GM20431 (cell line): ENCODE data around the gene MRPS34.
"Not testable (repeated sequence)": the region's sequence is repeated elsewhere in the genome, so short reads cannot be mapped to it uniquely, and the experiment has no call there.

Experiments
- in situ Hi-C: fragments of 300-500 bp; cut with MseI, MboI; formaldehyde crosslinking; loops from one replicate; pipeline ENCODE4 v1.15.0; 2020; ENCODE audit warnings: low sequenced_read_pairs; ENCODE audit not compliant: unreplicated experiment

Gene MRPS34

DNA sequence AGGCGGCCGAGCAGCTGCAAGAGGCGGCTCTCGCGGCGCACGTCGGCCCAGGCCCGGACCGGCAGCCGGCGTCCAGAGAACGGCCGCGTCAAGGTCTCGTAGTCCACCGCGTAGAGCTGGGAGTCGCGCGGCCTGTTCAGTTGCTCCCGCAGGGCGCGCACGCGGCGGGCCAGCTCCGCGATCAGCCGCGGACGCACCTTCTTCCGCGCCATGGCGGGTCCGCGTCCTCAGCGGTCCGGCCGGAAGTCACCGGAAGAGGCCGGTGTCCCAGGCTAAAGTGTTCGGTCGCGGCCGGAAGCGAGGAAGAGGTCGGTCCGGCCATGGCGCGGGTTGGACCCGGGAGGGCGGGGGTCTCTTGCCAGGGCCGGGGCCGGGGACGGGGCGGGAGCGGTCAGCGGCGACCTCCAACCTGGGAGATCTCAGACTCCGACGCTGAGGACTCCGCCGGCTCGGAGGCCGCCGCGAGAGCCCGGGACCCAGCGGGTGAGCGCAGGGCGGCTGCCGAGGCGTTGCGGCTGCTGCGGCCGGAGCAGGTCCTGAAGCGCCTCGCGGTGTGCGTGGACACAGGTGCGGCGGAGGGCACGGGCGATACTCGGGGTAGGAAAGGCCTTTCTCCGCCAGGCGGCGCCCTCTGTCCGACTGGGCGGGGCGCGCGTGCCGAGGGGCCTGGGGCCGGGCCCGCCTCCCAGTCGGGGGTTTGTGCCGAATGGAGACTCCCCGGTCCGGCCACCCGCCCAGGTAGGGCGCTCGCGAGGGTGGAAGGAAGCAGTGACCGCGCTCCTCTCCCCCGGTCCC is at the start of gene MRPS34:
Gene MRPS34, minus strand, starts transcription at position 227 of the 795 bp plus-strand sequence. Its CDS starts 15 bp downstream, at position 212.
- in situ Hi-C loops: no loop called here

DNA sequence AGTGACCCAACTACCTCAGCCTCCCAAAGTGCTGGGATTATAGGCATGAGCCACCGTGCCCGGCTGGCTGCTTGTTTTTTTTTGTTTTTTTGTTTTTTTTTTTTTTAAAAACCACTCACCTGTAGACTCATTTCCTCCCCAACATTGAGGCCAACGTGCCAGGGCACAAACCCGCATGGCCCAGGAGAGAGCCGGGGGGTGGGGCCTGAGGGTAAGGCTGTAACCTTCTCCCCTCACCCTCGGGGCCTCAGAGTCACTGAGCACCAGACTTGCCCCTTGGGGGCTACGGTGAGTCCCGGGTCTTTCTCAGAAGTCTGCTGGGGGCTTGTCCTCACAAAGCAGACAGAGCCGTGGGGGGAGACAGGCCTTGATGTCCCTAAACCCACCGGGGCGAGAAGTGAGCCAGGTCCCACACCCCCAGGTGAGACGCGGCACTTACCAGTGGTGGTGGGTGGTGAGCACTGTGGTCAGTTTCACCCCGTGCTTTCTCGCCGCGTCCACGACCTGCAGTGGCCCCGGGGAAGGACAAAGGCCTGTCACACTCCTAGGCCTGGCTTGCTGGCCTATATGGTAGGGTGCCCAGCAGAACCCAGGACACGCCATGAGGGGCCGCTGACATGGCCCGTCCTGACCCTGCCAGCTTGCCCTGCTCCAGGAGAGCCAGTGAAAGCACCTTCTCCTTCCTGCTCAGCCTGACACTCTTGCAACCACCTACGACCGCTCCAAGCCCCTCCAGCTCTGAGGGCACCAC is 49.1 kb upstream of the MRPS34 start:
- in situ Hi-C loops: no loop called here

DNA sequence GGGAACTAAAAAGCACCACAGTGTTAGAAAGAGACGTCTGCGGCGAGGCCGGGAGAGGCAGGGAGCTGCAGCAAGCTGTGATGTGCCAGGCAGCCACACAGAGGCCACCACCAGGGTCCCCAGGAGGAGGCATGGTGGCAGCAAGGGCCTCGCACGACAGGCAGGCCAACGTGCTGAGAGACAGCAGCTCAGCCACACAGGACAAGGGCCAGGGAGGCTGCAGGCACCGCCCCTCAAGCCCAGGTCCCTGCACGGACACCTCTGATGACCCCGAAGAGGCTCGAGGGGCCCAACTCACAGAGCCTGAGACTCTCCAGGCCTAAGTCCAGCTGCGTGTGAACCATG is 48.0 kb upstream of the MRPS34 start:
- in situ Hi-C loops: no loop called here

DNA sequence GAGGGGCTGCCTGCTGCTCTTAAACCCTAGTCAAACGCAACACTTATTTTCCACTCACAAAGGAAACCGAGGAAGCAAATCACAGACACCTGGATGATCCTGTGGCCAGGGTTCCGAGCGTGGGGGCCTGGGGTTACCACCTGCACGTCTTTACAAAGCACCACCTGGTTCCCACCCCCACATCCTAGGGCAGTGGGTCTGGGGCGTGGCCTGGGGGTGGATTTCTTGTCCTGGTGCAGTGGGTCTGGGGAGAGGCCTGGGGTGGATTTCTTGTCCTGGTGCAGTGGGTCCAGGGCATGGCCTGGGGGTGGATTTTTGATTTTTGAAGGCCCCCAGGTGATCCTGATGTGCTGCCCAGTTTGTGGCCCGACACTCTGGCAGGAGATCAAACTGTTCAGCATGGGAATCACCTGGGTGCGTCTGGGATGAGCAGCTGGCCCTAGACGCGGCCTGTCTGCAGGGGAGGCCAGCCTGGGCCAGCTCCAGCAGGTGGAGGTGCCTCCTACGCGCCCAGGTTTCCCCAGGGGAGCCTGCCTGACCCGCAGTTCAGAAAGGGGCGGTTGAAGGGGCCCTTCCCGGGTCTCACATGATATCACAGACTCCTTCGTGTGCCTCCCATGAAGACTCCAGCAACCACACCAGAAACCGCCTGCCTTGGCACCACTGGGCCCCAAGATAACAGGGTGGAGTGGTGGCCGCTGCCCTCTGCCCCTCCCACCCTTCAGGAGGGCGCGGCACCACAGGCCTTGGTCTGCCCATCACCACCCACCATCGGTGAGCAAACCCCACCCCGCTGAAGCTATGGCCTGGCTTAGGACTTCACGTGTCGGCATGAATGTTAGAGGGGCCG is 47.4 kb upstream of the MRPS34 start:
- in situ Hi-C loops: no loop called here

DNA sequence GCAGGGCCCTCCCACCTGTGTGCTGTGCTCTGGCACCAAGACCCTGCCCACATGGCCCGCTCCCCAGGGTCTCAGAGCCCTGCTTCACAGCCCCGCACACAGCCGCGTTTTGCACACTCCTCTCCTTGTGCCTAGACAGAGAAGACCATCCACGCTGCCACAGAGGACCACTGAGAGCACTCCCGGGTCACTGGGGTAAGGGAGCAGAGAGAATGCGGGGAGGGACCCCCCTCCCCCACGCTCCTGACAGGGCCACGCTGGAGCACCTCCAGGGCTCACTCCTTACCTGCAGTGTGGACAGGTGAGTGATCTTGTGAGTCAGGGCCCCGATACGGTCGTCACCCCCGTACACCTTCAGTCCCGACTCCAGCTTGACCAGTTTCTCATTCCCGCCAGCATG is 46.7 kb upstream of the MRPS34 start:
- in situ Hi-C loops: no loop called here

DNA sequence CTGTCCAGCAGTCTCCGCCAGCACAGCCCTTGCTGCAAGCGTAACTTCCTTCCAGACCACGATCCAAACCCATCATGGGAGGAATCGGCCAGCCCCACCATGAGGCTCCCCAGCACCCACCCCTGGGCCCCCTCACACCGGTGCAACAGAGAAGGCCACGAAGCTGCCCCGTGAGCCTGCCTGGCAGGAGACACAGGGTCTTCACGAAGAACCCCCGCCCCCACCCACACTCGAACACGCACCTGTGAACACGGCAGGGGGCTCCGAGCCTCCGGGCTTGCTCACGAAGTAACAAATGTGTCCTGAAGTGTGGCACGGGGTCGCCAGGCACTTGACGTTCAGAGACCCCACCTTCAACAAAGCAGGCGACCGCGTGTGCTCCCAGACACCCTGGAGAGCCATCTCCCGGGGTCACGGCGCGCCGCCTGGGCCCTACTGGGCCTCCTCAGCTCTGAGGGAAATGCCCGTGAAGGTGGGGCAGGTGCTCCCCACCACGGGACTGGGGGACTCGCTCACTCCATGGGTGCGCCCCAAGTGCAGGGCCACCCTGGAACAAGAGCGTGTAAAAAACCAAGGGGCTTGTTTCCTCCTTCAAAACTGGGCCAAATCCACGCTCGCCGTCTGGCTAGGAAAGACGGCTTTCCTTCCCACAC is 46.1 kb upstream of the MRPS34 start:
- in situ Hi-C loops: no loop called here

DNA sequence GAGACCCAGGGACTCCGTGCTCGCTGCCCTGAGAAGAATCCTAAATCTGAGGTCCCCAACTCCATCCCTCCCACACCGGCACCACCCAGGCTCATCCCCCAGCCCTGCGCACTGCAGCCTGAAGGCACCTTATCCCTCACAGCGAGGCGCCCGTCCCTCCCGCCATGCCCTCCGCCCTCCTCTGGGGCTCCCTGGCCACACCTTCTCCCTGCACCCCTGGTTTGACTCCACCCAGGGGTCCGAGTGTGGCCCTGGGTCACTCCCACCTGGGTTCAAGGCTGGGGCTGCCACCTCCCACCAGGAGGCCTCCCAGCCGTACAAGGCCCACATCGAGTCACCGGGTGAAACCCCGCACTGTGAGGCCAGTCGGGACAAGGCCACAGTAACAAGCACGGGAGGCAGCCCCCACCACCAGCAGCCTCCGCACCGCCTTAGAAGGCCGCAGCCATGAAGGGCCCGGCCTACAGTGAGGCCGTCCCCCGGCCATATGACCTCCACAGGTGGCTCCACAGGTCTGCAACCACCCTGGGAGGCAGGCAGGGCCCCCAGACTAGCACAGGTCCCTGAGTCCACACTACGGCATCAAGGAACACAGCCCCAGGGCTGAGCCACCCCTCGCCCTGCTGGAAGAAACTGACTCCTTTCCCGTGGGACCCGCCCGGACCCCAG is 45.4 kb upstream of the MRPS34 start:
- in situ Hi-C loops: no loop called here

DNA sequence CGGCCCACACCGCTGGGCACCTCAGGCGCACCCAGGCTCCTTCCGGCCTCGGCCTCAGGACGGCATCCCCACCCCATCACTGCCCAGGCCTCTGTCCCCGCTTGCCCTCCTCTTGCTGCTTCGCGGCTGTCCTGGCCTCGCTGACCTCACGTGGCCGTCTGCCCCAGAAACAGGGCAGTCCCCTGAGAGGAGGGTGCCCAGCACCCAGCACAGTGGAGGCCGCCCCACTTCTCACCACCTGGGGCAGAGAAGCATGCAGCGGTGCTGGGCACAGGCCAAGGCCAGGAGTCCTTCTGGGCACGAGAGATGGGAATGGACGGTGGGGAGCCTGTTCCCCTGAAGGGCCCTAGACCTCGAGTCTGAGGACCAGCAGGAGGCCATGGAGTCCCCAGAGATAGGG is 44.8 kb upstream of the MRPS34 start:
- in situ Hi-C loops: no loop called here

DNA sequence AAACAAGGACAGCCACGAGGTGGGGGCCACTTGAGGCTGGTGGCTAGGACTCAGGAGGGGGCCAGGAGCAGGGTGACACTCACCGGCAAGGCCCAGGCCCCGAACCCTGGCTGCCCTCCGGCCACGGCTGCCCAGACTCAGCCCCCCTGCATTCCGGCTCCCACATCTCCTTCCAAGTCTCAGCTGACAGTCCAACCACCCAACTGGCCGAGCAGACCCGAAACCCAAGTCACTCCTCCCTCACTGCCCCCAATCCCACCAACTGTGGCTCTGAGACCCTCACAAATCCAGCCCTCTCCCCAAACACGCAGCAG is 44.3 kb upstream of the MRPS34 start:
- in situ Hi-C loops: no loop called here

DNA sequence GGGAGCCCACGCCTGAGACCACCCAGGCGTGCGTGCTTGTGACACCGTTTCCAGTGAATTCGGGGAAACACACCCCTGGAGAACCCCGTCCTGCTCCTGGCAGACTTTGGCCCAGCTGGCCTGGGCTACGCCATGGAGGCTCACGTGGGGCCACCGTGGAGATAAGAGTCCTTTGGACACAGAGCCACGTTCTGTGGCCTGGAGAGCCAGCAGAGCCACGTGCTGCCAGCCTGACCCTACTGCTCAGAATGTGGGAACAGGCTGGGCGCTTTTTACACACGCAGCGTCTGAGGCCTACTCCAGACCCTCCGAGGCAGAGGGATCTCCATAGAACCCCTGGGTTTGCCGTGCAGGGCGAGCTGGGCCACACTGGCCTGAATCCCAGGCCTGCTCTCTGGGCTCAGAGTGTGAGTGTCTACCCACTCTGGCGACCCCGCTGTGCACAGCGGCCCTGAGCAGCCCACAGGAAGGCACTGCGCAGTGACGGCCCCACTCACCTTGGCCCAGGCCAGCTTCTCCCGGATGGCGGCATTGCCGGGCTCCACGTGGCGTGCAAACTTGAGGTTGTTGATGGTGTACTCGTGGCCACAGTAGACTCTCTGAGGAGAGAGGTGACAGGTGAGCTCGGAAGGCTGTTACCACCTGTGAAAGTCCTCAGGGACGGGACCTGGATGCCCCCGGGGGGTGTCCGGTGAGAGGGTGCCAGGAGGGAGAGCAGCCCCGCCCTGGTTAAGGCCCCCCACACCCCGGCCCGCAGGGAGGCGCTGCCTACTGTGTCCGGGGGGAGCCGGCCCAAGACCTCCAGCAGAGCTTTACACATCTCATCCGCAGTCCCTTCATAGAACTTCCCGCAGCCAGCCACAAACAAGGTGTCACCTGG is 43.7 kb upstream of the MRPS34 start:
- in situ Hi-C loops: no loop called here

DNA sequence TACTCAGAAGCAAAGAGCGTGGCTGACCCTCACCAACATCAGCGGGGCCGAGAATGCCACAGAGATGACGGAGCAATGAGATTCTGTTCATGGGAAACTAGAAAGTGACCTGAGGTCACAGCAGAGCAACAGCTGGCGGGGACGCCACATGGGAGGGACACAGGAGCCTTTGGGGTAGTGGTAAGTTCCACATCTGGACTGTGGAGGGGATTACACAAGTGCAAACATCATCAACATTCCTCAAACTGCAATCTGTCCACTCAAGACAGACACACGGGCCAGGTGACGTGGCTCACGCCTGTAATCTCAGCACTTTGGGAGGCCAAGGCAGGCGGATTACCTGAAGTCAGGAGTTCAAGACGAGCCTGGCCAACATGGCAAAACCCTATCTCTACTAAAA is 42.5 kb upstream of the MRPS34 start:
- in situ Hi-C loops: no loop called here

DNA sequence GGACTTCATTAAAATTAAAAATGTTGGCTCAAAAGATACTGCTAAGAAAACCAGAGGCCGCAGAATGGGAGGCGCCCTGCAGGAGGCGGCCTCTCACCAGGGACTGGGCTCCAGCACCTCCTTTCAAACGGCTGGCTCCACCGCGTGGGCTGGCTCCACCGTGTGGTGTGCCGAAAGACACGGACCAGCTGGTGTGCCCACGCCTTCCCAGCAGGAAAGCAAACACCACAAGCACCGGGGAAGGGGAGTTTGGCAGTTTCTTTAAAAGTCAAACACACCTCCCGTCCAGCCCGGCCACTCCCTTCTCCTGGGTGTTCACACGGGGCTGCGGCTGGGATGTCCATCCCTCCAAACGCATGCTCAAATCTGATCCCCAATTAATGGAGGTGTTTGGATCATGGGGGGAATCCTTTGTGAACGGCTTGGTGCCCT is 39.8 kb upstream of the MRPS34 start:
- in situ Hi-C loops: no loop called here

DNA sequence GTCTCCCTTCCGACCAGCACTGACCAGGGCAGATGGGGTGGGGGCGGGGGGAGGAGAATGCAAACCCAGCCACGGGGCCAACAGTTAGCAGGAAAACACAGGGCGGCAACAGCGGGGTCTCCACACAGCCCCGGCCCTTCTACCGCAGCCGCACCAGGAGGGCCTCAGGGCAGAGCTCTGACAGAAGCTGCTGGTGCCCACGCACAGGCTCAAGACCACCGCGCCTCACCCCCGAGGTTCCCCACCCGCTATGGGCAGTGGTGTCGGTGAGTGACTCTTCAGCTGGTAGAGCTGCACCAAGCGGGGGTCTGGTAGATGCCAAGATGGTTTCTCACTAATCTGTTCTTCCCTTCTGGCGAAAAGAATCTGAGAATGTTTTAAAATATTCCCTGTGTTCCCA is 37.6 kb upstream of the MRPS34 start:
- in situ Hi-C loops: no loop called here

DNA sequence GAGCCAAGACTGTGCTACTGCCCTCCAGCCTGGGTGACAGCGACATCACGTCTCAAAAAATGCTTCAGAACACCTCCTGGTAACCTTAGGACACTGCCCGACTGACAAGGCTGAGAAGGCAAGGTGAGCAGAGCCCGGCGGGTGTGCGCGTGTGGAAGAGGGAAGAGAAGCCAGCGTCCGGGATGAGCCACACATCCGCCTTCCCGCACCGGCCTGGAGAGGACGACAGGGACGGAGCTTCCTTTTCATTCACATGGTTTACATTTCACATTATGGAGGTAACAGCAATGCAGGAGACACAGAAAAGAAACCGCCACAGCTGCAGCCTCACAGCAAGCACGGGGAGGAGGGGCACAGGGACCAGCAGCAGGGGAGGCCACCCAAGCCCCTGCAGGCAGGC is 37.2 kb upstream of the MRPS34 start:
- in situ Hi-C loops: no loop called here

DNA sequence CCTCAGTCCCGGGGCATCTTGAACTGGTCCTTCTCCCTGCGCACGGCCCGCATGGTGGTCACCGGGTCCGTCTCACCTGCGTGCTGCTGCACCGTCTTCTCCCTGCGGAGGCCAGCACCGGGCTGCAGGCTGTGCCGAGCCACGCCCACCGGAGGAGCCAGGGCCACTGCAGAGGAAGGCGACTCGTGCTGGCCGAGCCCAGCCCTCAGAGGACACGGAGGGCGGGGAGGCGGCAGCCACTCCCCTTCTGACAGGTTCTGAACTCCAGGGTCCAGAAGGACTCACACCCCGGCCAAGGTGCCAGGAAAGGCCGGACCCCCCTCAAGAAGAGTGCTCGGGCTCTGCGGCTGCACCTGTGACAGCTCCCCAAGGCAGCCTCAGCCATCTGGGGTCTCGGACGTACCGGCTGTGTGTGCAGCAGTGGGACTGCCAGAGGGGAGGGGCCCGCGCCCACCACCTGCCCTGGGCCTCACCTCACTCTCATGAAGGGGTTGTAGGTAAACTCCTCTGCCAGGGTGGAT is 36.4 kb upstream of the MRPS34 start:
- in situ Hi-C loops: no loop called here

DNA sequence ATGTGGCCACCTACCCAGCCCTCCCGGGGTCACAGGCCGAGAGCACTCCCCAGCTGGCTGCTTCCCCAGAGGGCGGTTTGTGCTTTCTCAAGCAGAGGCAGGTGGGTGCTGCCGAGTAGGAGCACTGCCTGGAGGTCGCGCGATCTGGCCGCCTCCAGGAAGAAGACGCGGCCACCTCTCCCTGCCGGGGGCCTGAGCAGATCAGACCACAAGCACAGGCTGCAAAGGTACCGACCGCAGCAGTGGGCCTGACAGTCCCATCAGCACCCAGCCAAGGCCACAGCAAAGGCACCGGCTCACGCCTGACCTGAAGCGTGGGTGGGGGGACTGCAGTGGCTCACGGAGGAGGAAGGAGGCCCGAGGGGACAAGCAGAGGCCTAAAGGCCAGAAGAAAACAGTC is 35.8 kb upstream of the MRPS34 start:
- in situ Hi-C loops: no loop called here

DNA sequence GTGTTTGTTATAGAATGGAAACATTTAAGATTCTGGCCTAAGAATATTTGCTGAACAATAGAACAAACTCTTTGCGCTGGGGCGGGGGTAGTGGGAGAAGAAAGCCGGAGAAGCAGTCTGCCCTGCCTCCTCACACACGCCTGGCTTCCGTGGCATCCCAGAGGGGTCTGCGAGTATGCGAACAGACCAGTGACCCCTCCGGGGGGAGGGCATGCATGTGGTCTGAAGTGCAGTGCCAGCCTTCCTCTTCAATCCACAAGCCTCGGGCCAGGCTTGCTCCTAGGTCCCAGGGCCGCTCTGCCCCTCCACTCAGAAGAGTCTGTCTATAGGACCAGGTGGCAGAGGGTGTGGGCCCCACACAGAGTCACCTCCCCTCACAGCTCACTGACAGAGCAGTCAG is 34.7 kb upstream of the MRPS34 start:
- in situ Hi-C loops: no loop called here

DNA sequence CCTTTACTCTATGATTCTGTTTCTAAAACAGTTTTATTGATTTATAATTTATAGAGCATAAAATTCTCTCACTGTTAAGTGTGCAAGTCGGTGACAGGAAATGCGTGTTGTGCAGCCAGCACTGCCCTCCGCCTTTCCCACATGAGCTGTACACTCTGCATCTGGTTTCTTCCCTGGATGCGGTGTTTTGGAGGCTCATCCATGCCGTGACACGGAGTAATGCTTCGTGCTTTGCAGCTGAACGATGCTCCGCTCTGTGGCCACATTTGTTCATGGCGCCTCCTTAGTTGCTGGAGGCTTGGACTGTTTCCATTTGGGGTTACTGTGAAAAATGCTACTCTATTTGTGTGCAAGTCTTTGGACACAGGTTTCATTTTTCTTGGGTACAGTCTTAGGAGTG is 27.8 kb upstream of the MRPS34 start:
- in situ Hi-C loops: no loop called here

DNA sequence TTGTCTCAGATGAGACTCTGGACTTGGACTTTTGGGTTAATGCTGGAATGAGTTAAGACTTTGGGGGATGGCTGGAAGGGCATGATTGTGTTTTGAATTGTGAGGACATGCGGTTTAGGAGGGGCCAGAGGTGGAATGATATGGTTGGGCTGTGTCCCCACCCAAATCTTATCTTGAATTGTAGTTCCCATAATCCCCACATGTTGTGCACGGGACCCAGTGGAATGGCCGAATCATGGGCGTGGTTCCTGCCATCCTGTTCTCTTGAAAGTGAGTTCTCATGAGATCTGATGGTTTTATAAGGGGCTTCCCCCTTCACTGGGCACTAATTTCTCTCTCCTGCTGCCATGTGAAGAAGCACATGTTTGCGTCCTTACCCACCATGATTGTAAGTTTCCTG is 26.3 kb upstream of the MRPS34 start:
- in situ Hi-C loops: not testable (repeated sequence)
